Neuronal stem cell (in vitro differentiated cells): ENCODE data around the gene ARHGAP44.

Experiments
- DNase-seq: peaks from one replicate; pipeline ENCODE4 v3.0.0-alpha.2; 2013; ENCODE audit warnings: low spot score
- H2AFZ ChIP-seq: one replicate; pipeline ENCODE4 v1.6.1; 2013; ENCODE audit warnings: mild to moderate bottlenecking, low read length, inconsistent platforms
- H2AK5ac ChIP-seq: 2 replicates; pipeline ENCODE4 v1.6.1; 2013; ENCODE audit warnings: low read depth, mild to moderate bottlenecking, inconsistent platforms, low read length, moderate library complexity, mixed read lengths
- H2BK120ac ChIP-seq: 2 replicates; pipeline ENCODE4 v1.6.1; 2013; ENCODE audit warnings: low read depth, mild to moderate bottlenecking, inconsistent platforms, low read length, moderate library complexity, mixed read lengths
- H2BK12ac ChIP-seq: one replicate; pipeline ENCODE4 v1.6.1; 2013; ENCODE audit warnings: low read length, inconsistent platforms
- H2BK15ac ChIP-seq: 2 replicates; pipeline ENCODE4 v1.6.1; 2013; ENCODE audit warnings: mild to moderate bottlenecking, low read length, inconsistent platforms, mixed read lengths
- H2BK5ac ChIP-seq: one replicate; pipeline ENCODE4 v1.6.1; 2013; ENCODE audit warnings: inconsistent platforms, mild to moderate bottlenecking, low read length, moderate library complexity
- H3K14ac ChIP-seq: one replicate; pipeline ENCODE4 v1.6.1; 2013; ENCODE audit warnings: low read length, inconsistent platforms
- H3K18ac ChIP-seq: 2 replicates; pipeline ENCODE4 v1.6.1; 2013; ENCODE audit warnings: low read length, inconsistent platforms
- H3K23ac ChIP-seq: 2 replicates; pipeline ENCODE4 v1.6.1; 2013; ENCODE audit warnings: low read depth, mild to moderate bottlenecking, mixed read lengths, low read length, inconsistent platforms; ENCODE audit not compliant: poor library complexity
- H3K27ac ChIP-seq: replicated peaks from 3 replicates; pipeline ENCODE4 v1.5.1; 2013; ENCODE audit warnings: low read length, inconsistent platforms
- H3K27me3 ChIP-seq, 3 experiments: 2 replicates each; pipeline ENCODE4 v1.6.1; 2013; ENCODE audit warnings: low read length in 3 of 3, mild to moderate bottlenecking in 2 of 3, inconsistent platforms in 1 of 3, low read depth in 1 of 3, mixed read lengths in 1 of 3, moderate library complexity in 1 of 3; ENCODE audit not compliant: control insufficient read depth in 3 of 3, insufficient read depth in 3 of 3
- H3K36me3 ChIP-seq, 2 donors: replicated peaks in 1 of 2; 2 replicates each; pipeline ENCODE4 v1.6.1; 2013; ENCODE audit warnings: low read length in 2 of 2; ENCODE audit not compliant: control insufficient read depth in 2 of 2, insufficient read depth in 2 of 2
- H3K4ac ChIP-seq: 2 replicates; pipeline ENCODE4 v1.6.1; 2013; ENCODE audit warnings: inconsistent platforms, mild to moderate bottlenecking, low read length, moderate library complexity
- H3K4me1 ChIP-seq, 2 donors: 1 replicate in 1 of 2; 2 replicates in 1 of 2; pipeline ENCODE4 v1.6.1; 2013; ENCODE audit warnings: low read length in 2 of 2, low read depth in 1 of 2; ENCODE audit not compliant: control insufficient read depth in 2 of 2, insufficient read depth in 1 of 2
- H3K4me2 ChIP-seq: one replicate; pipeline ENCODE4 v1.6.1; 2013; ENCODE audit warnings: mild to moderate bottlenecking, low read length, inconsistent platforms; ENCODE audit not compliant: insufficient read depth, poor library complexity, severe bottlenecking
- H3K4me3 ChIP-seq, 2 donors: 2 replicates each; pipeline ENCODE4 v1.5.1; 2013; ENCODE audit warnings: low read length in 2 of 2, mild to moderate bottlenecking in 2 of 2, inconsistent platforms in 1 of 2, moderate library complexity in 1 of 2
- H3K79me1 ChIP-seq: one replicate; pipeline ENCODE4 v1.6.1; 2013; ENCODE audit warnings: low read depth, mild to moderate bottlenecking, inconsistent platforms, low read length, moderate library complexity
- H3K9ac ChIP-seq: one replicate; pipeline ENCODE4 v1.6.1; 2013; ENCODE audit warnings: mild to moderate bottlenecking, low read depth, low read length, inconsistent platforms; ENCODE audit not compliant: poor library complexity
- H3K9me3 ChIP-seq, 2 donors: replicated peaks in 1 of 2; 2 replicates each; pipeline versions ENCODE3 to v1.6.1; 2013; ENCODE audit warnings: low read length in 2 of 2, mild to moderate bottlenecking in 2 of 2, inconsistent platforms in 1 of 2, low read depth in 1 of 2, mixed read lengths in 1 of 2, moderate library complexity in 1 of 2; ENCODE audit not compliant: control insufficient read depth in 2 of 2, insufficient read depth in 1 of 2
- H4K8ac ChIP-seq: one replicate; pipeline ENCODE4 v1.6.1; 2013; ENCODE audit warnings: low read depth, mild to moderate bottlenecking, inconsistent platforms, low read length, moderate library complexity
- H4K91ac ChIP-seq: one replicate; pipeline ENCODE4 v1.6.1; 2013; ENCODE audit warnings: low read length, low read depth, mild to moderate bottlenecking, inconsistent platforms; ENCODE audit not compliant: poor library complexity
- WGBS, 2 donors: extraction: QIAGEN DNeasy Blood & Tissue Kit; methylation state at CpG; one replicate each; pipeline ENCODE4 v1.1.7; 2013; ENCODE audit warnings: missing lambda C conversion rate in 2 of 2, mixed read lengths in 1 of 2; ENCODE audit not compliant: insufficient read length in 2 of 2, insufficient replicate concordance in 1 of 2; ENCODE audit errors: extremely low coverage in 2 of 2; 5-methylcytosine and 5-hydroxymethylcytosine counted together

Gene ARHGAP44

DNA sequence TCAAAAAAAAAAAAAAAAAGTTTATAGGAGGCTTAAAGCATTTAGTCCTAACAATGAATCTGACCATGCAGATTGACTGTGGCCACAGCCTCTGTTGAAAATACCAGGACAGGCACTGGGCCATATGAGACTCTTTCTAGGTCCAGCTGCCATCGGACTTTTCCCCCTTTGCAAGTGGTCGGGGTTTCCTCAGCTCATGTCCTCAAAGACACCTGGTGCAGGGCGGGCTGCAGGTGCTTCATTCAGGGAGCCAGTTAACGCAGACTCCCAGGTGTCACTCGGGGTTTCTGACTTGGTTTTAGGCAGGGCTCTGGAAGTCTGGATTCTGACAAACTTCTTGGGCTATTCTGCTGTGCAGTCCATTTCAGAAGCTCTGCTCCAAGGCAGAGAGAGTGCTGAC is 207.6 kb downstream of the ARHGAP44 start:
- no peak overlapping the region for H4K8ac ChIP-seq
- no peak overlapping the region for H3K14ac ChIP-seq
- peaks cover 66 to 97% of the 10 kb centered on the region in 2 donors for H3K36me3 ChIP-seq
- H3K79me1 ChIP-seq, result peaks cover 2% of the 10 kb centered on the region
- no peak overlapping the region for H3K23ac ChIP-seq
- no peak overlapping the region for H3K9ac ChIP-seq
- WGBS, 2 donors, result no CpG with 5 or more reads among the region's 5 CpGs
- H3K4me3 ChIP-seq, result no peak overlapping the region
- H3K4me2 ChIP-seq, result no peak overlapping the region
- H3K27me3 ChIP-seq, result no peaks in the 10 kb centered on the region
- no peak overlapping the region for H3K18ac ChIP-seq
- H3K4me1 ChIP-seq, result no peaks in the 10 kb centered on the region
- no peak overlapping the region for H3K27ac ChIP-seq
- H4K91ac ChIP-seq, result no peak overlapping the region
- H2AK5ac ChIP-seq, result no peak overlapping the region
- H2BK120ac ChIP-seq, result no peak overlapping the region
- no peak overlapping the region for H2BK15ac ChIP-seq
- DNase-seq, result no peak
- no peak overlapping the region for H2BK12ac ChIP-seq
- H2BK5ac ChIP-seq, result no peak overlapping the region
- H3K4ac ChIP-seq, result no peak overlapping the region
- no peak overlapping the region for H2AFZ ChIP-seq
- H3K9me3 ChIP-seq, result no peaks in the 10 kb centered on the region

DNA sequence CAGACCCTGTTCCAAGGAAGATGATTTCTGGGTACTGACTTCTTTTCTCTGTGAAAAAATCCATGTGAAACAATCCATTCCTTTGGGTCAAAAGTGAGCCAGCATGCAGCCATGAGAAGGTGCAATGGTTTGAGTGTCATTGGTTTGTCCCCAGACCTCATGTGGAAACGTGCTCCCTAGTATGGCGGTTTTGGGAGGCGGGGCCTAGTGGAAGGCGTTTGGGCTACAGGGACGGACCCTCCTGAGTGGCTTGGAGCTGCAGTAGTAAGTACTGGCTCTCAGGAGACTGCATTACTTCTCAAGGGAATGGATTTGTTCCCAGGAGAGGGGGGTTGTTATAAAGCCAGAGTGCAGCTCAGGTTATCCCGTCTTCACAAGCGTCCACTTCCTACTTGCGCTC is 209.2 kb downstream of the ARHGAP44 start:
- Histone ChIP-seq H4K8ac (no peak overlapping the region), H3K36me3 (peaks cover 62 to 97% of the 10 kb centered on the region in 2 donors), H3K14ac (no peak overlapping the region), H4K91ac (no peak overlapping the region), H3K27me3 (no peaks in the 10 kb centered on the region), H3K4ac (no peak overlapping the region), H2BK120ac (no peak overlapping the region), H2BK5ac (no peak overlapping the region), H3K4me2 (no peak overlapping the region), H3K79me1 (peaks cover under 1% of the 10 kb centered on the region), H3K9ac (no peak overlapping the region), H2BK12ac (no peak overlapping the region), H3K4me3 (no peak overlapping the region), H3K18ac (no peak overlapping the region), H2AK5ac (no peak overlapping the region), H2BK15ac (no peak overlapping the region), H3K23ac (no peak overlapping the region), H3K27ac (no peak overlapping the region), H3K9me3 (no peaks in the 10 kb centered on the region), H2AFZ (no peak overlapping the region), H3K4me1 (peaks cover 2 to 3% of the 10 kb centered on the region in 2 donors)
- WGBS, 2 donors, result no CpG with 5 or more reads among the region's 8 CpGs
- no peak for DNase-seq

DNA sequence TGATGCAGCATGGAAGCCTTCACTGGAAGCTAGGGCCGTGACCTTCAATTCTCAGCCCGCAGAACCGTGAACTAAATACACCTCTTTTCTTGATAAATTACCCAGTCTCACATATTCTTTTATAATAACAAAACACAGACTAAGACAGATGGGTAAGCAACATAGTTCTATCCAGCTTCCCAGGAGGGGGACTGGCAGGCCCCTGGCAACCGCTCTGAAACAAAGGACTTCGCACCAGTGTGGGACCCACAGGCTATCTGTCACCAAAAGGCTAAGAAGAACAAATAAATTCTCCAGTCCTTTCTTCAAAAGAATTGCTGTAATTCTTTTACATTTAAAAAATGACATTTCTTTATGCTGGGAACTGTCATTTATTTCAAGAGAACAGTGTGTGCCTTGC is 209.6 kb downstream of the ARHGAP44 start:
- peaks cover 2 to 3% of the 10 kb centered on the region in 2 donors for H3K4me1 ChIP-seq
- H2AK5ac ChIP-seq, result no peak overlapping the region
- no peak overlapping the region for H3K9ac ChIP-seq
- no peak overlapping the region for H3K4me2 ChIP-seq
- no peak overlapping the region for H4K91ac ChIP-seq
- no peak overlapping the region for H2AFZ ChIP-seq
- no peak overlapping the region for H2BK120ac ChIP-seq
- H3K79me1 ChIP-seq, result no peaks in the 10 kb centered on the region
- no peak overlapping the region for H3K4ac ChIP-seq
- WGBS, 2 donors, result no CpG with 5 or more reads among the region's 5 CpGs
- no peak for DNase-seq
- no peak overlapping the region for H2BK12ac ChIP-seq
- H3K14ac ChIP-seq, result no peak overlapping the region
- no peak overlapping the region for H3K18ac ChIP-seq
- no peak overlapping the region for H3K27ac ChIP-seq
- peaks cover 61 to 97% of the 10 kb centered on the region in 2 donors for H3K36me3 ChIP-seq
- H3K4me3 ChIP-seq, result no peak overlapping the region
- H2BK5ac ChIP-seq, result no peak overlapping the region
- no peaks in the 10 kb centered on the region for H3K9me3 ChIP-seq
- H2BK15ac ChIP-seq, result no peak overlapping the region
- H4K8ac ChIP-seq, result no peak overlapping the region
- no peak overlapping the region for H3K23ac ChIP-seq
- H3K27me3 ChIP-seq, result no peaks in the 10 kb centered on the region

DNA sequence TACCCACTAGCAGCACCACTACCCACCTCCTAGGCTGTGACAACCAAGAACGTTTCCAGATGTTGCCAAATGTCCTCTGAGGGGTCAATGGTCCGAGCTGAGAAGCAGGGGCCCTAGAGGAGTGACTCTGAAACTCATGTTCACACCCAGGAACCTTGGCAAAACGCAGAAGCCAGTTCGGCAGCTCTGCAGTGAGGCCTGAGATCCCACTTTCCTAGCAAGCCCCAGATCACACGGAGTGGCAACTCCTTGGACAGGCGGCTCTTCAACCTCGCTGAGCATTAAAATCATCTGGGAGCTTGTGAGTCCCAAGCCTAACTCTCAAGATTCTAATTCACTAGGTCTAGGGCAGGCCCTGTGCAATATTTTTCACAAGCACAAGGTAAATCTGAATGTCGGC is 211.3 kb downstream of the ARHGAP44 start:
- H3K9me3 ChIP-seq, result no peaks in the 10 kb centered on the region
- peak overlapping the region; percentile 40 for H2BK5ac ChIP-seq
- H3K27me3 ChIP-seq, result peaks cover 0 to under 1% (median 0%) of the 10 kb centered on the region in 3 experiments
- peaks cover 2 to 3% of the 10 kb centered on the region in 2 donors for H3K4me1 ChIP-seq
- H4K91ac ChIP-seq, result no peak overlapping the region
- H4K8ac ChIP-seq, result no peak overlapping the region
- no peak overlapping the region for H3K4me3 ChIP-seq
- H2AK5ac ChIP-seq, result no peak overlapping the region
- no peak overlapping the region for H3K23ac ChIP-seq
- no peak overlapping the region for H3K18ac ChIP-seq
- no peak overlapping the region for H3K27ac ChIP-seq
- no peak overlapping the region for H3K4me2 ChIP-seq
- peaks cover 57 to 97% of the 10 kb centered on the region in 2 donors for H3K36me3 ChIP-seq
- H2BK15ac ChIP-seq, result no peak overlapping the region
- no peak overlapping the region for H3K9ac ChIP-seq
- no peak overlapping the region for H3K14ac ChIP-seq
- no peak overlapping the region for H2BK120ac ChIP-seq
- H3K79me1 ChIP-seq, result no peaks in the 10 kb centered on the region
- no peak overlapping the region for H2BK12ac ChIP-seq
- no CpG with 5 or more reads among the region's 8 CpGs for WGBS, 2 donors
- H2AFZ ChIP-seq, result no peak overlapping the region
- H3K4ac ChIP-seq, result no peak overlapping the region
- no peak for DNase-seq
